ENCODE results near the gene SNAPC4.

GRCh38 chr9:136444102-136444501, 44.1 kb upstream of the SNAPC4 start:
- TF ChIP-seq CTCF (IDR thresholded peaks at IDR 0.05; ENCODE audit: poor library complexity) = no peak
- TF ChIP-seq EZH2phosphoT487 (IDR thresholded peaks at IDR 0.05; ENCODE audit: low read depth, severe bottlenecking, unreplicated experiment) = no peak
- TF ChIP-seq EZH2 (IDR thresholded peaks at IDR 0.05; ENCODE audit: borderline replicate concordance) = no peak

Data from hepatocyte (in vitro differentiated cells).